ENCODE measurements around the gene MORF4L2. TPM values are rescaled to one million over a fixed set of nuclear protein-coding genes. Genes with fewer than 3 reads are reported as not detected.

Gene MORF4L2
- total RNA-seq, 1 donor from 2014 or later = 514 TPM

DNA sequence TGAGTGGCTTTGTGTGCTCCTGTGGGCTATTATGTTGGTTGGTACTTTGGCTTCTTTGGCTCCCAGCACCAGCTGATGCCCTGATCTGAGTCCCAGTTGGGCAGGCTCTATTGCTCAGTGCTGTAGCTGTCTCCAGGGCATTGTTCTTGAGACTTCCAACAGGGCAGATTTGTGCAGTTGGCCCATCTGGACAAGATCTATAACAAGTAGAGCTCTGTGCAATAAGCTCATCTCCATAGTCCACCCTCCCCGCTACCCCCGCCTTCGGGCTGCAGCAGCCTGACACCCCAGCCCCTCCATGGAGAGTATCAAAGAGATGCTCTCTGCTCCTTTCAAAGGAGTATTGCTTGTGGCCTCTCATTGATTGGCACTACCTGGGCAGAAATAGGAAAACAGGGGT is 18.4 kb upstream of the MORF4L2 start:
- no peak overlapping the region for H3K27ac Mint-ChIP-seq (ENCODE audit: unreplicated experiment)
- H3K4me3 Mint-ChIP-seq (ENCODE audit: unreplicated experiment) = no peak overlapping the region
- Histone ChIP-seq H3K4me3 (ENCODE audit: insufficient read depth, low read depth, low read length) (no peak overlapping the region), H3K9ac (ENCODE audit: low read length) (no peak overlapping the region), H3K4me1 (ENCODE audit: insufficient read depth, low read length) (no peaks in the 10 kb centered on the region), H4K20me1 (ENCODE audit: insufficient read depth, low read length) (no peaks in the 10 kb centered on the region), H3K9me3 (ENCODE audit: insufficient read depth, low read depth, low read length) (no peaks in the 10 kb centered on the region), H3K4me2 (ENCODE audit: low read length) (no peak overlapping the region), H3K27ac (ENCODE audit: low read depth, low read length) (no peak overlapping the region), H3K36me3 (ENCODE audit: insufficient read depth, low read length) (no peaks in the 10 kb centered on the region), H3K27me3 (ENCODE audit: insufficient read depth, low read length) (no peaks in the 10 kb centered on the region), H2AFZ (ENCODE audit: low read depth, low read length) (no peak overlapping the region), H3K79me2 (ENCODE audit: insufficient read depth, low read length) (no peaks in the 10 kb centered on the region)
- no peaks in the 10 kb centered on the region for H3K4me1 Mint-ChIP-seq (ENCODE audit: low read depth, unreplicated experiment)
- H3K9me3 Mint-ChIP-seq (ENCODE audit: unreplicated experiment) = no peaks in the 10 kb centered on the region
- no peaks in the 10 kb centered on the region for H3K36me3 Mint-ChIP-seq (ENCODE audit: low read depth, unreplicated experiment)
- H3K27me3 Mint-ChIP-seq (ENCODE audit: low read depth, unreplicated experiment) = peaks cover 15% of the 10 kb centered on the region
- FAIRE-seq (no peak), DNase-seq (ENCODE audit: low read depth) (no peak)
- no peak for TF ChIP-seq EZH2 (IDR thresholded peaks at IDR 0.05; ENCODE audit: insufficient read depth, low read length)
- TF ChIP-seq, protein P1, sequence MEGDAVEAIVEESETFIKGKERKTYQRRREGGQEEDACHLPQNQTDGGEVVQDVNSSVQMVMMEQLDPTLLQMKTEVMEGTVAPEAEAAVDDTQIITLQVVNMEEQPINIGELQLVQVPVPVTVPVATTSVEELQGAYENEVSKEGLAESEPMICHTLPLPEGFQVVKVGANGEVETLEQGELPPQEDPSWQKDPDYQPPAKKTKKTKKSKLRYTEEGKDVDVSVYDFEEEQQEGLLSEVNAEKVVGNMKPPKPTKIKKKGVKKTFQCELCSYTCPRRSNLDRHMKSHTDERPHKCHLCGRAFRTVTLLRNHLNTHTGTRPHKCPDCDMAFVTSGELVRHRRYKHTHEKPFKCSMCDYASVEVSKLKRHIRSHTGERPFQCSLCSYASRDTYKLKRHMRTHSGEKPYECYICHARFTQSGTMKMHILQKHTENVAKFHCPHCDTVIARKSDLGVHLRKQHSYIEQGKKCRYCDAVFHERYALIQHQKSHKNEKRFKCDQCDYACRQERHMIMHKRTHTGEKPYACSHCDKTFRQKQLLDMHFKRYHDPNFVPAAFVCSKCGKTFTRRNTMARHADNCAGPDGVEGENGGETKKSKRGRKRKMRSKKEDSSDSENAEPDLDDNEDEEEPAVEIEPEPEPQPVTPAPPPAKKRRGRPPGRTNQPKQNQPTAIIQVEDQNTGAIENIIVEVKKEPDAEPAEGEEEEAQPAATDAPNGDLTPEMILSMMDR (IDR thresholded peaks at IDR 0.05; ENCODE audit: insufficient read depth, low read depth, low read length) = no peak

DNA sequence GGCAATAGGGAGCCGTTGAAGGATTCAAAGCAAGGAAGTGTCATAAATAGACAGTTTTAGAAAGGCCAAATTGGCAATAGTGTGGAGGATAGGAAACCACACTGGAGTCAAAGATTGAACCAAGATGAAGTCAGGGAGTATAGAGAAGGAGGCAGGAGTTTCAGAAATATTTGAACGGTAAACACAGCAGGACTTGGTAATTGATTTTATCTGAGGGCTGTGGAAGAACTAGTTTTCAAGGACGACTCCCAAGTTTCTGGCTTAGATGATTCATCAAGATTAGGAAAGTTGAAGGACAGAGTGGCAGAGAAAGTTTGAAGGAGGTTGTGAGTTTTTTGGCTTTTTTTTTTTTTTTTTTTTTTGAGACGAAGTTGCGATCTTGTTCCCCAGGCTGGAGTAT is 12.7 kb upstream of the MORF4L2 start:
- no peaks in the 10 kb centered on the region for H3K36me3 ChIP-seq (ENCODE audit: insufficient read depth, low read length)
- Mint-ChIP-seq H3K27ac (ENCODE audit: unreplicated experiment) (no peak overlapping the region), H3K27me3 (ENCODE audit: low read depth, unreplicated experiment) (peaks cover 3% of the 10 kb centered on the region), H3K4me1 (ENCODE audit: low read depth, unreplicated experiment) (no peaks in the 10 kb centered on the region), H3K36me3 (ENCODE audit: low read depth, unreplicated experiment) (no peaks in the 10 kb centered on the region), H3K9me3 (ENCODE audit: unreplicated experiment) (no peaks in the 10 kb centered on the region), H3K4me3 (ENCODE audit: unreplicated experiment) (no peak overlapping the region)
- DNase-seq (ENCODE audit: low read depth) (no peak), FAIRE-seq (no peak)
- H4K20me1 ChIP-seq (ENCODE audit: insufficient read depth, low read length) = no peaks in the 10 kb centered on the region
- H3K9me3 ChIP-seq (ENCODE audit: insufficient read depth, low read depth, low read length) = no peaks in the 10 kb centered on the region
- H2AFZ ChIP-seq (ENCODE audit: low read depth, low read length) = no peak overlapping the region
- TF ChIP-seq EZH2 (IDR thresholded peaks at IDR 0.05; ENCODE audit: insufficient read depth, low read length) = no peak
- TF ChIP-seq, protein P1 (IDR thresholded peaks at IDR 0.05; ENCODE audit: insufficient read depth, low read depth, low read length) = no peak
- no peaks in the 10 kb centered on the region for H3K4me1 ChIP-seq (ENCODE audit: insufficient read depth, low read length)
- no peaks in the 10 kb centered on the region for H3K27me3 ChIP-seq (ENCODE audit: insufficient read depth, low read length)
- no peak overlapping the region for H3K4me3 ChIP-seq (ENCODE audit: insufficient read depth, low read depth, low read length)
- no peaks in the 10 kb centered on the region for H3K79me2 ChIP-seq (ENCODE audit: insufficient read depth, low read length)
- H3K4me2 ChIP-seq (ENCODE audit: low read length) = no peak overlapping the region
- no peak overlapping the region for H3K27ac ChIP-seq (ENCODE audit: low read depth, low read length)
- H3K9ac ChIP-seq (ENCODE audit: low read length) = no peak overlapping the region

DNA sequence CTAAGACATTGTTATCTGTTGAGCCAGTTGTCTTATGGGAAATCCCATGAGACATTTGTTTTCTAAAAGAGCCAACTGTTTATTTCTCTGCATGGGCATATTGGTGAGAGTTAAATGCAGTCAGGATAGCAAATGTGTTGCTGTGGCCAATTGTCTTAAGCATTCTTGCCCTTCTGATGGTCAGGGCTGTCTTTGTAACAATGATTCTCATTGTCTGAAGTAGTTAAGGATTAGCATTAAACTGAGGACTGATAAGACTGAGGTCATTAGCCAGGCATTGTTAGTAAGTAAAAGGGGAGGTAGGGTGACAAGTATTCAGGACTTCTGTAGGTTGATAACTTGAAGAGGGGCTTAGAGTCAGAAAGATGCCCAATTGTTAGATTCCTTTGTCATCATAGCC is 11.2 kb upstream of the MORF4L2 start:
- Histone ChIP-seq H3K36me3 (ENCODE audit: insufficient read depth, low read length) (no peaks in the 10 kb centered on the region), H4K20me1 (ENCODE audit: insufficient read depth, low read length) (no peaks in the 10 kb centered on the region), H3K4me3 (ENCODE audit: insufficient read depth, low read depth, low read length) (no peak overlapping the region), H3K27me3 (ENCODE audit: insufficient read depth, low read length) (no peaks in the 10 kb centered on the region), H3K4me2 (ENCODE audit: low read length) (no peak overlapping the region), H2AFZ (ENCODE audit: low read depth, low read length) (no peak overlapping the region), H3K9ac (ENCODE audit: low read length) (no peak overlapping the region), H3K4me1 (ENCODE audit: insufficient read depth, low read length) (no peaks in the 10 kb centered on the region), H3K27ac (ENCODE audit: low read depth, low read length) (no peak overlapping the region), H3K9me3 (ENCODE audit: insufficient read depth, low read depth, low read length) (no peaks in the 10 kb centered on the region), H3K79me2 (ENCODE audit: insufficient read depth, low read length) (no peaks in the 10 kb centered on the region)
- no peak for FAIRE-seq
- no peak for DNase-seq (ENCODE audit: low read depth)
- no peak overlapping the region for H3K27ac Mint-ChIP-seq (ENCODE audit: unreplicated experiment)
- H3K4me1 Mint-ChIP-seq (ENCODE audit: low read depth, unreplicated experiment) = no peaks in the 10 kb centered on the region
- TF ChIP-seq, protein P1 (IDR thresholded peaks at IDR 0.05; ENCODE audit: insufficient read depth, low read depth, low read length) = no peak
- TF ChIP-seq EZH2 (IDR thresholded peaks at IDR 0.05; ENCODE audit: insufficient read depth, low read length) = no peak
- H3K4me3 Mint-ChIP-seq (ENCODE audit: unreplicated experiment) = no peak overlapping the region
- H3K27me3 Mint-ChIP-seq (ENCODE audit: low read depth, unreplicated experiment) = no peaks in the 10 kb centered on the region
- H3K36me3 Mint-ChIP-seq (ENCODE audit: low read depth, unreplicated experiment) = no peaks in the 10 kb centered on the region
- H3K9me3 Mint-ChIP-seq (ENCODE audit: unreplicated experiment) = no peaks in the 10 kb centered on the region

All from astrocyte (in vitro differentiated cells and primary cell).